CD8-positive, alpha-beta memory T cell (primary cell): Measurements from ENCODE around the gene RASA1. TPM values are rescaled to one million over a fixed set of nuclear protein-coding genes. Genes with fewer than 3 reads are reported as not detected.

Experiments used
- CTCF ChIA-PET: fragments of 350-600 bp; sonication (Branson Sonifier 250); formaldehyde crosslinking; loops from one replicate; lab custom pipeline; 2021; ENCODE audit warnings: antibody characterized with exemption; lab: Charles Lee
- POLR2A ChIA-PET: fragments of 350-600 bp; sonication (Branson Sonifier 250); formaldehyde crosslinking; loops from one replicate; lab custom pipeline; 2021; ENCODE audit warnings: antibody characterized with exemption; lab: Charles Lee
- DNase-seq, 5 donors: peaks; one replicate each; pipeline versions ENCODE4 v3.0.0 to v3.0.0-alpha.2; 2020 to 2022; ENCODE audit warnings: mixed read lengths in 1 of 5
- H3K27ac ChIP-seq: one replicate; pipeline ENCODE4 v1.7.0; 2013; ENCODE audit warnings: low read depth, mild to moderate bottlenecking, low read length, moderate library complexity
- H3K27me3 ChIP-seq: 2 replicates; pipeline ENCODE4 v1.7.0; 2013; ENCODE audit warnings: low read length, mild to moderate bottlenecking; ENCODE audit not compliant: insufficient read depth, poor library complexity, severe bottlenecking
- H3K36me3 ChIP-seq: 2 replicates; pipeline ENCODE4 v1.7.0; 2013; ENCODE audit warnings: mild to moderate bottlenecking, low read length, moderate library complexity; ENCODE audit not compliant: insufficient read depth
- H3K4me1 ChIP-seq: 2 replicates; pipeline ENCODE4 v1.7.0; 2013; ENCODE audit warnings: mild to moderate bottlenecking, low read length, moderate library complexity; ENCODE audit not compliant: insufficient read depth
- H3K4me3 ChIP-seq: 2 replicates; pipeline ENCODE4 v1.7.0; 2013; ENCODE audit warnings: mild to moderate bottlenecking, low read length
- H3K9me3 ChIP-seq: 2 replicates; pipeline ENCODE4 v1.7.0; 2013; ENCODE audit warnings: mild to moderate bottlenecking, low read length
- H3K27ac Mint-ChIP-seq, 8 donors: one replicate each; pipeline ENCODE4 v1.8.0; 2020 to 2021; ENCODE audit warnings: mixed read lengths in 8 of 8, mild to moderate bottlenecking in 6 of 8, inconsistent platforms in 3 of 8, moderate library complexity in 3 of 8
- H3K27me3 Mint-ChIP-seq, 2 donors: one replicate each; pipeline ENCODE4 v1.8.0; 2020 to 2021; ENCODE audit warnings: mixed read lengths in 2 of 2, mild to moderate bottlenecking in 1 of 2, moderate library complexity in 1 of 2
- H3K36me3 Mint-ChIP-seq, 3 donors: one replicate each; pipeline ENCODE4 v1.8.0; 2020 to 2021; ENCODE audit warnings: mixed read lengths in 3 of 3, inconsistent platforms in 1 of 3, mild to moderate bottlenecking in 1 of 3
- H3K4me1 Mint-ChIP-seq, 3 donors: one replicate each; pipeline ENCODE4 v1.8.0; 2020 to 2021; ENCODE audit warnings: mixed read lengths in 3 of 3, inconsistent platforms in 1 of 3, mild to moderate bottlenecking in 1 of 3
- H3K4me3 Mint-ChIP-seq, 7 donors: one replicate each; pipeline ENCODE4 v1.8.0; 2020 to 2021; ENCODE audit warnings: mixed read lengths in 7 of 7, mild to moderate bottlenecking in 6 of 7, moderate library complexity in 4 of 7, inconsistent platforms in 2 of 7
- H3K9me3 Mint-ChIP-seq, 5 donors: one replicate each; pipeline ENCODE4 v1.8.0; 2020 to 2022; ENCODE audit warnings: mixed read lengths in 5 of 5, mild to moderate bottlenecking in 3 of 5, moderate library complexity in 2 of 5, inconsistent platforms in 1 of 5
- polyA plus RNA-seq: library from polyadenylated mRNA; unstranded; fragments of 300-500 nt; fragmentation: Illumina TruSeq; gene quantifications from one replicate; pipeline ENCODE4 v1.2.3, GENCODE V29; 2021
- total RNA-seq, 2 experiments: library from RNA; stranded (reverse); gene quantifications; one replicate each; pipeline ENCODE4 v1.2.3, GENCODE V29; 2021

The RASA1 gene
- total and polyA plus RNA-seq, 3 experiments from 2014 or later: 8.0 to 27.1 (median 24.0) TPM

DNA sequence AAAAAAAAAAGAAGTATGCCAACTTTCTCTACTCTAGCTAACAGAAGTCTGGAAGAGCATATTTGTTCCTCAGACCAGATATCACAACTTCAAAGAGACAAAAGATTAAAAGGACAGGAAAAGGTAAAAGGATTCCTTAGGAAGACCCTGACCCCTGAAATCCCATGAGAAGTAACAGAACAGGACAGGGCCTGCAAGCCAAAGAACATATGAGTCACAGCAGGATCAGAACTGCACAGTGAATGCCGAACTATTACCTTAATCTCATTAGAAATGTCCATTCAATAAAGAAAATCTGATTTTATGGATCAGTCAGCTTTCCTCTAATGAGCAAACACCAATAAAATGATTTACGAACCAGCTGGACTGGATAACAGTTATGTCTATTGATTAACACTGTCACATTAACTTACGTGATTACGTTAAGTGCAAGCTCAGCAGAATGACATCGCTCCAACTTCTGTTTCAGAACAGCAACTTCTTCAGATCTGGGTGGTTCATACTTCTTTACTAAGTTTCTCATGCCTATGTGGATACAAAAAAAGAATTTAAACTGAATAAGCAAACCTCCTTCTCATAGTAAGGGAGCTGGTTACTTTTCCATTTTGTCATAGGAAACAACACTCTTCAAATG, 131.4 kb downstream of the RASA1 start:
- Histone ChIP-seq H3K27ac (no peak overlapping the region), H3K27me3 (no peaks in the 10 kb centered on the region), H3K4me3 (no peak overlapping the region), H3K9me3 (no peaks in the 10 kb centered on the region), H3K36me3 (peaks cover 36% of the 10 kb centered on the region), H3K4me1 (peaks cover 9% of the 10 kb centered on the region)
- Mint-ChIP-seq H3K27me3 (no peaks in the 10 kb centered on the region), H3K27ac (peak overlapping the region in 6 of 8 donors; percentile 5 to 58 (median 45)), H3K4me3 (peak overlapping the region in 1 of 7 donors; percentile 76), H3K9me3 (no peaks in the 10 kb centered on the region), H3K4me1 (peaks cover 29 to 54% (median 41%) of the 10 kb centered on the region in 3 donors), H3K36me3 (peaks cover 3 to 92% (median 7%) of the 10 kb centered on the region in 3 donors)
- ChIA-PET CTCF (interaction anchor here (0.8 to 2.6 kb wide), 6 partner anchors 10 to 429 kb away, joined by 3 to 7 read pairs (median 4); no protein-coding TSS in a partner anchor), POLR2A (no interaction called here)
- DNase-seq: no peak

DNA sequence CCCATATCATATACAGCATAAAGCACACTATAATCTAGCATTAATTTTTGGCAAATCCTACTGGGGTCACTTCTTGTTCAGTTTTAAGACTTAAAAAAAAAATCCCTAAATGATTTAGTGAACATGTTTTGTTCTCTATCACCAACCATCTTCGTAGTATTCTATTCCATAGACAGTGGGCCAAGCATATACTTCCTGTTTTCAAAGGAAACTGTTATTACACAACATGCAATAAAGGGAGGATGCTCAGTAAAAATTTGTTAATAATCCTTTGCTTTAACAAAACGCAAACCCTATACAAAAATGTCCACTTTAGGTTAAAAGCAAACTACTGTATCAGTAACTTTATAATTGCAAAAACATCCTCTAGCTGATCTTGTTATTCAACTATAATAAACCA, 132.0 kb downstream of the RASA1 start:
- no peak overlapping the region for H3K4me3 Mint-ChIP-seq
- peaks cover 34 to 60% (median 44%) of the 10 kb centered on the region in 3 donors for H3K4me1 Mint-ChIP-seq
- no peak overlapping the region for H3K4me3 ChIP-seq
- peaks cover 9% of the 10 kb centered on the region for H3K4me1 ChIP-seq
- CTCF ChIA-PET: interaction anchor here (0.7 to 2.6 kb wide), 16 partner anchors 9 to 432 kb away, joined by 3 to 7 read pairs (median 4); no protein-coding TSS in a partner anchor
- peaks cover 3 to 93% (median 10%) of the 10 kb centered on the region in 3 donors for H3K36me3 Mint-ChIP-seq
- POLR2A ChIA-PET: interaction anchor here (0.8 to 1.0 kb wide), 2 partner anchors 13 to 132 kb away, joined by 3 read pairs; partner anchors contain the start of gene RASA1
- DNase-seq: no peak
- H3K9me3 Mint-ChIP-seq: no peaks in the 10 kb centered on the region
- H3K9me3 ChIP-seq: no peaks in the 10 kb centered on the region
- no peaks in the 10 kb centered on the region for H3K27me3 Mint-ChIP-seq
- peak overlapping the region in 6 of 8 donors; percentile 5 to 59 (median 54) for H3K27ac Mint-ChIP-seq
- H3K36me3 ChIP-seq: peaks cover 31% of the 10 kb centered on the region
- H3K27ac ChIP-seq: no peak overlapping the region
- H3K27me3 ChIP-seq: no peaks in the 10 kb centered on the region

- Histone ChIP-seq H3K36me3 (peaks cover 27% of the 10 kb centered on the region), H3K4me3 (no peak overlapping the region), H3K27me3 (no peaks in the 10 kb centered on the region), H3K9me3 (no peaks in the 10 kb centered on the region), H3K27ac (no peak overlapping the region), H3K4me1 (peaks cover 10% of the 10 kb centered on the region)
- Mint-ChIP-seq H3K4me3 (no peak overlapping the region), H3K9me3 (no peaks in the 10 kb centered on the region), H3K36me3 (peaks cover 3 to 93% (median 10%) of the 10 kb centered on the region in 3 donors), H3K27ac (peak overlapping the region in 6 of 8 donors; percentile 5 to 58 (median 34)), H3K4me1 (peaks cover 31 to 59% (median 43%) of the 10 kb centered on the region in 3 donors), H3K27me3 (no peaks in the 10 kb centered on the region)
- peak in 2 of 5 donors; percentile 44 to 45 for DNase-seq
- POLR2A ChIA-PET: interaction anchor here (0.8 to 1.0 kb wide), 3 partner anchors 11 to 132 kb away, joined by 3 to 4 read pairs (median 3); partner anchors contain the start of gene RASA1
- CTCF ChIA-PET: interaction anchor here (0.7 to 2.6 kb wide), 16 partner anchors 8 to 432 kb away, joined by 3 to 7 read pairs (median 4); no protein-coding TSS in a partner anchor
These were observed 132.7 kb downstream of the RASA1 start for GRCh38 chr5:87400305-87400899.

- Mint-ChIP-seq H3K27me3 (peaks cover 0 to 1% of the 10 kb centered on the region in 2 donors), H3K27ac (peak overlapping the region in 4 of 8 donors; percentile 1 to 39 (median 16)), H3K36me3 (peaks cover 1 to 96% (median 14%) of the 10 kb centered on the region in 3 donors), H3K4me1 (peaks cover 43 to 68% (median 49%) of the 10 kb centered on the region in 3 donors), H3K9me3 (no peaks in the 10 kb centered on the region), H3K4me3 (no peak overlapping the region)
- Histone ChIP-seq H3K4me3 (no peak overlapping the region), H3K27ac (no peak overlapping the region), H3K27me3 (no peaks in the 10 kb centered on the region), H3K9me3 (no peaks in the 10 kb centered on the region), H3K36me3 (peaks cover 29% of the 10 kb centered on the region), H3K4me1 (peaks cover 22% of the 10 kb centered on the region)
- POLR2A ChIA-PET: no interaction called here
- CTCF ChIA-PET: interaction anchor here (1.6 kb wide), 1 partner anchor 434 kb away, joined by 3 read pairs; no protein-coding TSS in a partner anchor
- DNase-seq: no peak
These were observed 133.9 kb downstream of the RASA1 start for GRCh38 chr5:87401626-87402025.

- ChIA-PET CTCF (interaction anchor here (1.4 kb wide), 1 partner anchor 10 kb away, joined by 6 read pairs; no protein-coding TSS in a partner anchor), POLR2A (interaction anchor here (1.7 kb wide), 1 partner anchor 10 kb away, joined by 5 read pairs; no protein-coding TSS in a partner anchor)
- Mint-ChIP-seq H3K36me3 (peaks cover 3 to 95% (median 26%) of the 10 kb centered on the region in 3 donors), H3K9me3 (no peaks in the 10 kb centered on the region), H3K27ac (peak overlapping the region in 4 of 8 donors; percentile 36 to 76 (median 51)), H3K4me3 (no peak overlapping the region), H3K27me3 (peaks cover 0 to 1% of the 10 kb centered on the region in 2 donors), H3K4me1 (peaks cover 57 to 72% (median 64%) of the 10 kb centered on the region in 3 donors)
- Histone ChIP-seq H3K27me3 (no peaks in the 10 kb centered on the region), H3K9me3 (no peaks in the 10 kb centered on the region), H3K4me3 (no peak overlapping the region), H3K36me3 (peaks cover 39% of the 10 kb centered on the region), H3K27ac (no peak overlapping the region), H3K4me1 (peaks cover 34% of the 10 kb centered on the region)
- DNase-seq: peak in 1 of 5 donors; percentile 1
These were observed 135.7 kb downstream of the RASA1 start for GRCh38 chr5:87403409-87403808.

- Histone ChIP-seq H3K27ac (no peak overlapping the region), H3K36me3 (peaks cover 40% of the 10 kb centered on the region), H3K9me3 (no peaks in the 10 kb centered on the region), H3K4me3 (no peak overlapping the region), H3K4me1 (peaks cover 38% of the 10 kb centered on the region), H3K27me3 (no peaks in the 10 kb centered on the region)
- Mint-ChIP-seq H3K4me3 (no peak overlapping the region), H3K4me1 (peaks cover 59 to 74% (median 68%) of the 10 kb centered on the region in 3 donors), H3K27me3 (peaks cover 0 to 1% of the 10 kb centered on the region in 2 donors), H3K36me3 (peaks cover 7 to 95% (median 30%) of the 10 kb centered on the region in 3 donors), H3K27ac (peak overlapping the region in 4 of 8 donors; percentile 30 to 85 (median 64)), H3K9me3 (no peaks in the 10 kb centered on the region)
- ChIA-PET CTCF (interaction anchor here (1.4 kb wide), 1 partner anchor 10 kb away, joined by 6 read pairs; no protein-coding TSS in a partner anchor), POLR2A (interaction anchor here (0.9 to 1.7 kb wide), 2 partner anchors 9 to 23 kb away, joined by 3 to 5 read pairs; no protein-coding TSS in a partner anchor)
- no peak for DNase-seq
These were observed 136.2 kb downstream of the RASA1 start for GRCh38 chr5:87403899-87404298.

GRCh38 chr5:87404359-87404758, 136.7 kb downstream of the RASA1 start:
- Histone ChIP-seq H3K4me1 (peaks cover 41% of the 10 kb centered on the region), H3K36me3 (peaks cover 36% of the 10 kb centered on the region), H3K27ac (no peak overlapping the region), H3K4me3 (no peak overlapping the region), H3K9me3 (no peaks in the 10 kb centered on the region), H3K27me3 (no peaks in the 10 kb centered on the region)
- ChIA-PET POLR2A (interaction anchor here (0.9 kb wide), 1 partner anchor 23 kb away, joined by 3 read pairs; no protein-coding TSS in a partner anchor), CTCF (no interaction called here)
- peaks cover 0 to 1% of the 10 kb centered on the region in 2 donors for H3K27me3 Mint-ChIP-seq
- no peaks in the 10 kb centered on the region for H3K9me3 Mint-ChIP-seq
- H3K4me3 Mint-ChIP-seq: no peak overlapping the region
- H3K4me1 Mint-ChIP-seq: peaks cover 62 to 74% (median 68%) of the 10 kb centered on the region in 3 donors
- H3K27ac Mint-ChIP-seq: peak overlapping the region in 7 of 8 donors; percentile 35 to 85 (median 52)
- peaks cover 7 to 95% (median 30%) of the 10 kb centered on the region in 3 donors for H3K36me3 Mint-ChIP-seq
- DNase-seq: no peak
